HUES64 (cell line): ENCODE results near the gene PERM1.
A peak's percentile ranks its signal among the peaks of the same experiment; 100 is the strongest.
"Not testable (repeated sequence)": the region's sequence is repeated elsewhere in the genome, so short reads cannot be mapped to it uniquely, and the experiment has no call there.

Experiments
- H3K27ac ChIP-seq: 2 replicates; pipeline ENCODE4 v1.7.0; 2013; ENCODE audit warnings: low read depth, low read length, inconsistent platforms
- H3K27me3 ChIP-seq: 2 replicates; pipeline ENCODE4 v1.6.1; 2013; ENCODE audit warnings: mild to moderate bottlenecking, low read length; ENCODE audit not compliant: insufficient read depth
- H3K36me3 ChIP-seq: 2 replicates; pipeline ENCODE4 v1.6.1; 2013; ENCODE audit warnings: mild to moderate bottlenecking, low read length; ENCODE audit not compliant: insufficient read depth
- H3K4me1 ChIP-seq: 2 replicates; pipeline ENCODE4 v1.6.1; 2013; ENCODE audit warnings: mild to moderate bottlenecking, low read length, moderate library complexity; ENCODE audit not compliant: insufficient read depth
- H3K4me3 ChIP-seq: 2 replicates; pipeline ENCODE4 v1.5.1; 2013; ENCODE audit warnings: mild to moderate bottlenecking, low read length, moderate library complexity
- H3K9ac ChIP-seq: 2 replicates; pipeline ENCODE4 v1.6.1; 2013; ENCODE audit warnings: mild to moderate bottlenecking, low read depth, low read length
- H3K9me3 ChIP-seq: 2 replicates; pipeline ENCODE4 v1.6.1; 2013; ENCODE audit warnings: low read depth, low read length; ENCODE audit not compliant: insufficient read depth
- WGBS: fragments of 150-250, 120-280 bp; methylation state at CpG from one replicate; pipeline ENCODE4 v1.1.7; 2013; ENCODE audit warnings: missing lambda C conversion rate; 5-methylcytosine and 5-hydroxymethylcytosine counted together

PERM1 gene

DNA sequence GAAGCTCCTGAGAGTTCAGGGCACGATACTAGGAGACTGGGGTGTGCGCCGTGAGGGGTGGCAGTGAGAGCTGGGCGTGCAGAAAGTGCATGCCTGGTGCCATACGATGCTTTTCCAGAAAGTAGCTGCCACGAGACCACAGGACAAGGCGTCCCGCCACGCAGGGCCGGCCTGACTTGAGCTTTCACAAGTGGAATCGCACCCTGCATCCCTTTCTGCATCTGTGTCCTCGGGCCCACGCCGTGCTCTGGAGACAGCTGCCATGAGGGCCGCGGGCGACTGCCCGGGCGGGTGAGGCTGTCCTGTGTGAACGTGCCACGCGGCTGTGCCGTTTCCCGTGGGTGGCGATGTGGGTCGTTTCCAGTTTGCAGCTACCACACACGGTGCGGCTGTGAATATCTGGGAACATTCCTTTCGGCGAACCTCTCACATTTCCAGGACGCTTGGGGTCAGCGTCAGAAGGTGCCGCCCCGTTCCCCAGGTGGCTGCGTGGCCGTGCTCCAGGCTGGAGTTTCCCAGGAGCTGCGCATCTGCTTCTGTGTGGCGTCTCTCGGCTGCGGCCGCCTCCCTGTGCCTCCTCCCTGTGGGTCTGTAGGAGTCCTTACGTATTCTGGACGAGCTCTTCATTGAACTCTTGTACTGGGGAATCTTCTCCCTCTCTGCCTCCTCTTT, 1.0 kb upstream of the PERM1 start:
- Histone ChIP-seq H3K9me3 (no peaks in the 10 kb centered on the region), H3K36me3 (no peaks in the 10 kb centered on the region), H3K4me3 (no peak overlapping the region), H3K9ac (no peak overlapping the region), H3K27ac (no peak overlapping the region), H3K27me3 (peaks cover 49% of the 10 kb centered on the region), H3K4me1 (no peaks in the 10 kb centered on the region)
- WGBS, result 87% methylated on average over 43 of the region's 43 CpGs

DNA sequence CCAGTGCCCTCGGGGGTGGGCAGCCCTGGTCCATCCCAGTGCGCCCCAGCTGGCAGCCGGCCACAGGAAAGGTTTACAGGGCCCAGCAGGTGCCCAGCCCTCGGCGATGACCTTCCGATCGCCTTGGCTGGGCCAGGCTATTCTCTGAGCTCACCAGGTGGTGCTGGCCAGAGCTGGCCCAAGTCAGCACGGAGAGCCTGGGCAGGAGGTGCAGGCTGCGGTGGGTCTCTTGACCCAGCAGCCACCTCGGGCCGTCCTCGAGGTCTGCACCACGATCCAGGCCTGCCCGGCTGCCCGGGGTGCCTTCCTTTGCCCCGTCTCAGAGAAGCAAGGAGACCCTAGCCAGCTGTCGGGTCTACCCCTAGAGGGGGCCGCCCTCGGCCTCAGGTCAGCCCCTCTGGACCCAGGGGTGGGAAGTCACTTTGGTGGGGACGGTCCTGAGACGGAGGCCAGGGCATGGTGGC, 370 bp downstream of the PERM1 start:
- peaks cover 47% of the 10 kb centered on the region for H3K27me3 ChIP-seq
- H3K9ac ChIP-seq, result no peak overlapping the region

DNA sequence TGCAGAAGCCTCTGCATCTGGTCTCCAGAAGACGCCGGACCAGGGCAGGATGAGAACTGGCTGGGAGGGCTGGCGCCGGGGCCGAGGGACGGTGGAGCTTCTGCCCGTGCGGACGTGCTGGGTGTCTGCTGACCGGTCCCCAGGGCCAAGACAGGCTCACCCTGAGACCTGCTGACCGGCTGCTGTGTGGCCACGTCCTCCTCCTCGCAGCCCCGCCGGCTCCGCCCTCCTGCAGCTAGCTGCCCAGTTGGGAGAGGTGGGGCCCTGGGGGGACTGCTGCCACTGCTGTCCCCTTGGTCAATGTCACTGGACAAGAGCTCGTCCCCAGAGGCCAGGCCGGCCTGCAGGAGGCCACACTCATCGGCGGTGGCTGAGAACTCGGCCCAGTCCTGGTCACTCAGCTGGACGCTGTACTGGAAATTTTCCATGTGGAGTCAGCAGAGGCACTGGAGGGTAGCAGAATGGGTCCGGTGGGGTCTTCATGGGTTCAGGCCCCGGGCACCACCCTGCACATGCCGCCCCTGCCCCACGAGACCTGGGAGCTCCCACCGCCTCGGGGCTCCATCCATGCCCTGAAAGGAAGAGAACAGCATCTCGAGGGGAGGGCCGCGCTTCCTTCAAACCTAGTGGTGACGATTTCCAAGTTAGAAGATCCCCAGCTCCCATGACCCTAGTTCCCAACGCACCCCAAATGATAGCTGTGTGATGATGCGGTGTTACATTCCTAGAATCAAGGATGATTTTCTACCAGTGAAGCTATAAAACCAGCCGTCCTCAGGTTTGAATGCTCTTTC, 1.1 kb downstream of the PERM1 start:
- Histone ChIP-seq H3K4me3 (no peak overlapping the region), H3K27me3 (peaks cover 47% of the 10 kb centered on the region), H3K9me3 (no peaks in the 10 kb centered on the region), H3K27ac (no peak overlapping the region), H3K36me3 (no peaks in the 10 kb centered on the region), H3K9ac (no peak overlapping the region), H3K4me1 (no peaks in the 10 kb centered on the region)
- WGBS, result 90% methylated on average over 35 of the region's 35 CpGs

More for the DNA sequence above, 370 bp downstream of the PERM1 start:
- Histone ChIP-seq H3K4me3 (no peak overlapping the region), H3K9me3 (no peaks in the 10 kb centered on the region), H3K36me3 (no peaks in the 10 kb centered on the region), H3K4me1 (no peaks in the 10 kb centered on the region), H3K27ac (no peak overlapping the region)
- WGBS, result 79% methylated on average over 21 of the region's 21 CpGs

DNA sequence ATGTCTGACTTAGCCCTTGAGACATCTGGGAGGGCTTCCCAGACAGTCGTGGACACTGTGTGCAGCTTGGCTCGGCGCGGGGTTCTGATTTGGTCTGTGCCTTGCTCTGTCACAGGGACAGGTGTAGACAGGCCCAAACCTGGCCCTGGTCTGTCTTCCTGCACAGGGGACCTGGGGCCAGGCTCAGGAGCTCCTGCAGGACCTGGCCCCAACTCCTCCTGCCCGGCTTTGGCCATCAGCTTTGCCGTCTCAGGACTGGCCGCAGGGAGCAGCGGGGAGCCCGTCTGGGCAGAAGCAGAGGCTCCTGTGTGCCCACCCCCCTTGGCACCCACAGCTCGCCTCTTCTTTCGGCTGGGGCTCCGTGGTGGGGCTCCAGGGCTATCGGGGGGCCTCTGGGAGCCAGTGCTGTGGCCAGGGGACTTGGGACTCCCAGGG, 1.7 kb downstream of the PERM1 start:
- no peaks in the 10 kb centered on the region for H3K4me1 ChIP-seq
- H3K27me3 ChIP-seq, result peaks cover 45% of the 10 kb centered on the region
- 90% methylated on average over 13 of the region's 13 CpGs for WGBS
- no peaks in the 10 kb centered on the region for H3K9me3 ChIP-seq
- H3K36me3 ChIP-seq, result no peaks in the 10 kb centered on the region
- no peak overlapping the region for H3K9ac ChIP-seq
- H3K4me3 ChIP-seq, result no peak overlapping the region
- no peak overlapping the region for H3K27ac ChIP-seq

DNA sequence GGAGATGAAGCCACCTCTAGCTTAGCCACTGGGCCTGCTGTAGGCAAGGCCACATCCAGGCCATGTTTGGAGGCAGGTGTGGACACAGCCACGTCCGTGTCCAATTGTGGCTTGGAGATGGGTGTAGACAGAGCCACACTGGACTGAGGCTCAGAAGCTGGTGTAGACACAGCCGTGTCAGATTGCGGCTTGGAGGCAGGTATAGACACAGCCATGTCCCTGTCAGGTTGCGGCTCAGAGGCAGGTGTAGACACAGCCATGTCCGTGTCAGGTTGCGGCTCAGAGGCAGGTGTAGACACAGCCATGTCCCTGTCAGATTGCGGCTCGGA, 2.2 kb downstream of the PERM1 start:
- H3K4me1 ChIP-seq, result no peaks in the 10 kb centered on the region
- no peak overlapping the region for H3K27ac ChIP-seq
- H3K4me3 ChIP-seq, result no peak overlapping the region
- no peaks in the 10 kb centered on the region for H3K36me3 ChIP-seq
- H3K9ac ChIP-seq, result no peak overlapping the region
- H3K27me3 ChIP-seq, result peaks cover 40% of the 10 kb centered on the region
- 93% methylated on average over 9 of the region's 9 CpGs for WGBS
- no peaks in the 10 kb centered on the region for H3K9me3 ChIP-seq

DNA sequence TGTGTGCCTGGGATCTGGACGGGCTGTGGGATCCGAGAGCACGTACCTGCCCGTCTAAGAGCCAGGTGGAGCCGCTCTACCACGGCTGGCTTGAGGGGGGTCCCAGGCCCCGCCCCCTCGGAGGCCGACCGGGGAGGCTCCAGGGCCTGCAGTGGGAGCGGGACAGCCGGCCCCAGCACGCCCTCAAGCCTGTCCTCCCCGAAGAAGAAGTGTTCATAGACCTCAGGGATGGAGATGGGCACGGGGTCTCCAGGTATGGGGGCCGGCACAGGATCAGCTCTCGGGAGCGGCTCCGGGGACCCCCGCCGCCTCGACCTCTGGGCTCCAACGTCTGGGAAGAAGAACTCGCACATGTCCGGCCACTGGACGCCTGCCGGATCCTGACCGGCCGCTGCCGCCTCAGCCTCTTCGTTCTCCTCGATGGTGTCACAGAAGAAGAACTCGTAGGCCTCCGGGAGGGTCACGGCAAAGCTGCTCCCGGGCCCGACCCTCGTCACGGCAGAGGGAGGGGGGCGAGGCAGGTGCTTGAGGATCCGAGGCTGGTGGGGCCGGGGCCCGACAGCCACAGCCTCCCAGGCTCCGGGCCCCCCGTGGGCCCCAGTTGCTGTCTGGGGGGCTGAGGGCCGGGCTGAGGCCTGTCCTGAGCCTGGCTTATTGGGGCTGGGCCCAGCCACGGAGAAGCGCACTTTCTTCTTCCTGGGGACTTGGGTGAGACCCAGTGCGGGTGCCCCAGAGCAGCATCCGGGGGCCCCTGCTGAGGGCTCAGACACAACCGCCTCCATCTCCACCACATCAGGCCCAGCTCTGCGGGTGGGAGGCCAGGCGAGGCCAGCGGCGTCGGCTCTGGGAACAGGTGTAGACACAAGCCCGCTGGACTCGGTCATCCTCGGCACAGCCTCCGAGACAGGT, 2.8 kb downstream of the PERM1 start:
- Histone ChIP-seq H3K27me3 (peaks cover 38% of the 10 kb centered on the region), H3K9ac (no peak overlapping the region), H3K36me3 (no peaks in the 10 kb centered on the region), H3K27ac (no peak overlapping the region), H3K9me3 (no peaks in the 10 kb centered on the region), H3K4me1 (no peaks in the 10 kb centered on the region), H3K4me3 (no peak overlapping the region)
- 91% methylated on average over 60 of the region's 60 CpGs for WGBS

DNA sequence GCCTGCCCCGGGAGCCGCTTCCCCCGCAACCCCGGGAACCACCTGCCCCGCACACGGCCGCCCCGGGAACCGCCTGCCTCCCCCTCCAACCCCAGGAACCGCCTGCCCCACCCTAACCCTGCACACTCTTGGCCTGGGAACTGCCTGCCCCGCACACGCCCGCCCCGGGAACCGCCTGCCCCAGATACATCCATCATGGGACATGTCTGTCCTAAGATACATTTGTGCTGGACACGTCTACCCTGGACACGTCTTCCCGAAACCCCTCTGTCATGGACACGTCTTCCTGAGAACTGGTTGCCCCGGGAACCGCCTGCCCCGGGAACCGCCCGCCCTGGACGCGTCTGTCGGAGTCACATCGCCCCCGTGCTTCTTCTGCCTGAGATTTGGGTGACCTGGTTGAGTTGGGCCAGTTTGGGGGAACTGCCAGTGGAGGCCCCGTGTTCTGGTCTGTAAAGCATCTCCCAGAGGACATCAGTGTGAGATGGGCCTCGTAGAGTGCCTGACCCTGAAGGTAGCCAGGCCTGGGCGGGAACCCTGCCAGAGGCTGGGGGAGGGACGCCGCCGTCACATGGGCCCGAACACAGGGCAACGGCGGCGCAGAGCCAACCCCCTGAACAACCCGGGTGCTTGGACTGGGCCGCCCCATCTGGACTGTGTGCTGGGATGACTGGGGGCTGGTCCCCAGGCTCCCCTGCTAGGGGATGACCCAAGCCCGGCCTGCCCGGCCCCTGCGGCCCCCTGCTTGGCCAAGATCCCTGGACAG, 3.6 kb downstream of the PERM1 start:
- H3K27ac ChIP-seq, result no peak overlapping the region
- no peaks in the 10 kb centered on the region for H3K4me1 ChIP-seq
- WGBS, result 91% methylated on average over 44 of the region's 44 CpGs
- no peak overlapping the region for H3K9ac ChIP-seq
- H3K9me3 ChIP-seq, result no peaks in the 10 kb centered on the region
- H3K27me3 ChIP-seq, result peaks cover 33% of the 10 kb centered on the region
- H3K4me3 ChIP-seq, result no peak overlapping the region
- no peaks in the 10 kb centered on the region for H3K36me3 ChIP-seq

DNA sequence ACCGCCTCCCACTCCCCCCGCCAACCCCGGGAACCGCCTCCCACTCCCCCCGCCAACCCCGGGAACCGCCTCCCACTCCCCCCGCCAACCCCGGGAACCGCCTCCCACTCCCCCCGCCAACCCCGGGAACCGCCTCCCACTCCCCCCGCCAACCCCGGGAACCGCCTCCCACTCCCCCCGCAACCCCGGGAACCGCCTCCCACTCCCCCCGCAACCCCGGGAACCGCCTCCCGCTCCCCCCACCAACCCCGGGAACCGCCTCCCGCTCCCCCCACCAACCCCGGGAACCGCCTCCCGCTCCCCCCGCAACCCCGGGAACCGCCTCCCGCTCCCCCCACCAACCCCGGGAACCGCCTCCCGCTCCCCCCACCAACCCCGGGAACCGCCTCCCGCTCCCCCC, 5.1 kb downstream of the PERM1 start:
- not testable (repeated sequence) for H3K27ac ChIP-seq, H3K4me1 ChIP-seq, H3K9me3 ChIP-seq, H3K4me3 ChIP-seq, H3K9ac ChIP-seq, H3K36me3 ChIP-seq
- H3K27me3 ChIP-seq, result peaks cover 21% of the 10 kb centered on the region
- no CpG with 5 or more reads among the region's 39 CpGs for WGBS

DNA sequence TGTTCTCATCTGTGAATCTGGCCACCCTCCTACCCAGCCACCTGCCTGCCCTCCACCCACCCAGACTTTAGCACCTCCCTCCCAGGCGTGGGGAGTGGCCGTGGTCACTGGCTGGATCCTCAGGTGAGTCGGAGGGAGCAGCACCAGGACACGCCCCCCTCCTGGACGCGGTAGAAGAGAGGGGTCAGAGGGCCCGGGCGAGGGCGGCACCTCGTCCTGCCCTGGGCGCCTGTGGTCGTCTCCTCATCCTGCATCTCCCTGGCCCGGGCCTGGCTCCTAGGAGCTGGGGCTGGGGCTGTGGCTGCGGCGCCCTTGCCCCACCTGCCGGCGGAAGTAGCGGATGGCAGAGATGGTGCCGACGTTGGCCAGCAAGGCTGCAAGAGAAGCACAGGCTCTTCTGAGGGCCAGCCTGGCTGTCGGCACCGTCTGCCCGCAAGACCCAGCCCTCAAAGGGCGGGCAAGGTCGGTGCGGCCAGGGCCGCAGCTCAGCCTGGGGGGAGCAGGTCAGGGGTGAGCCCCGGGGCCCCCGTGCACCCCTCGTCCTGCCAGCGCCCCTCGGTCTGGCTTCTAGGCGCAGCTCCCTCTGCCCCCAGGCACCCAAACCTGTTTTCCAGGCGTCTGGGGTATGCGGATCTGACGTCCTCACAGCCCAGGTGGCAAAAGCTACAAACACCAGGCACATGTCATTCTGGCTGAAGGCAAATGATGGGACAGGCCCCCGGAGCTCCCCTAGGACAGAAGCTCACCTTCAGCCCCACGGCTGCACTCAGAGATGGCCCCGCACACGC, 5.8 kb downstream of the PERM1 start:
- H3K27ac ChIP-seq, result no peak overlapping the region
- no peaks in the 10 kb centered on the region for H3K4me1 ChIP-seq
- WGBS, result 18% methylated on average over 40 of the region's 40 CpGs
- peak overlapping the region; percentile 32; the same call in 1 of the 2 replicates for H3K4me3 ChIP-seq
- H3K36me3 ChIP-seq, result no peaks in the 10 kb centered on the region
- H3K9me3 ChIP-seq, result no peaks in the 10 kb centered on the region
- H3K9ac ChIP-seq, result no peak overlapping the region
- peaks cover 15% of the 10 kb centered on the region for H3K27me3 ChIP-seq

DNA sequence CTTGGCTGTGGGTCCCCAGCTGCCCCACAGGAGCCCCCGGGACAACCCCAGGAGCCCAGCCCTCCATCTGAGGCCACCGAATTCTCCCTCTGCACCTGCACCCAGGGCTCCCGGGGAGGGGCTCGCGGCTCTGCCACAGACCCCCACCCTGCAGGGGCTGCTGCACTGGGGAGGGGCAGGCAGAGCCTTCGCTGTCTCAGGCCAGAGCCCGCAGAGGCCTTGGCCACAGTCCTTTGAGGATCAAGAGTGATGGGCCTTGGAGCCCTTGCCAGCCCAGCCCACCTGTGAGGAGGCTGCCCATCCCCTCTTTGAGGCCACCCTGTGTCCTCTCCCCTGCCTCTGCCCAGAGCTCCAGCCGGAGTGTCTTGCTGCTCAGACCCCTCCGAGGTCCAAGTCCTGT, 6.5 kb downstream of the PERM1 start:
- Histone ChIP-seq H3K27me3 (peaks cover 15% of the 10 kb centered on the region), H3K4me3 (no peak overlapping the region), H3K9ac (no peak overlapping the region)

More for the DNA sequence above, 6.5 kb downstream of the PERM1 start:
- Histone ChIP-seq H3K9me3 (no peaks in the 10 kb centered on the region), H3K27ac (no peak overlapping the region), H3K4me1 (no peaks in the 10 kb centered on the region), H3K36me3 (no peaks in the 10 kb centered on the region)
- WGBS, result 80% methylated on average over 9 of the region's 9 CpGs
